ENCODE measurements around the gene PDE8B.

DNA sequence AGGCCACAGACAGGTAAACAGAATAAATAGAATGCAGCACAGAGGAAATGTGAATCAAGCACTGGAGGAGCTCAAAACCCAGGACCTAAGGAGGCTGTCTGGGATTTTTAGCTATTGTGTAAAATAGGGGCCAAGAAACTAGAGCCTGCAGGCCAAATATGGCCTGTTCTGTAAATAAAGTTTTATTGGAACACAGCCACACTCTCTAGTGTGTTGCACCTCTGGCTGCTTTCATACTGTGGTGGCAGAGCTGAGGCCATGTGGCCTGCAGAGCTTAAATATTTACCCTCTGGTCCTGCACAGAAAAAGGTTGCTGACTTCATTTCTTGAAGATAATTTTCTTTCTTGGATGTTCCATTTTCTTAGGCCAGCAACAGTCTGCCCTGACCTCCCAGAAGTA lies 145.3 kb downstream of the PDE8B start:
- TF ChIP-seq EZH2 (optimal IDR thresholded peaks at IDR 0.05; ENCODE audit: low read depth, low read length): no peak
- TF ChIP-seq, protein P1, sequence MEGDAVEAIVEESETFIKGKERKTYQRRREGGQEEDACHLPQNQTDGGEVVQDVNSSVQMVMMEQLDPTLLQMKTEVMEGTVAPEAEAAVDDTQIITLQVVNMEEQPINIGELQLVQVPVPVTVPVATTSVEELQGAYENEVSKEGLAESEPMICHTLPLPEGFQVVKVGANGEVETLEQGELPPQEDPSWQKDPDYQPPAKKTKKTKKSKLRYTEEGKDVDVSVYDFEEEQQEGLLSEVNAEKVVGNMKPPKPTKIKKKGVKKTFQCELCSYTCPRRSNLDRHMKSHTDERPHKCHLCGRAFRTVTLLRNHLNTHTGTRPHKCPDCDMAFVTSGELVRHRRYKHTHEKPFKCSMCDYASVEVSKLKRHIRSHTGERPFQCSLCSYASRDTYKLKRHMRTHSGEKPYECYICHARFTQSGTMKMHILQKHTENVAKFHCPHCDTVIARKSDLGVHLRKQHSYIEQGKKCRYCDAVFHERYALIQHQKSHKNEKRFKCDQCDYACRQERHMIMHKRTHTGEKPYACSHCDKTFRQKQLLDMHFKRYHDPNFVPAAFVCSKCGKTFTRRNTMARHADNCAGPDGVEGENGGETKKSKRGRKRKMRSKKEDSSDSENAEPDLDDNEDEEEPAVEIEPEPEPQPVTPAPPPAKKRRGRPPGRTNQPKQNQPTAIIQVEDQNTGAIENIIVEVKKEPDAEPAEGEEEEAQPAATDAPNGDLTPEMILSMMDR (IDR thresholded peaks at IDR 0.05; ENCODE audit: low read length): no peak

Data from MM.1S (cell line).